Right lobe of liver (tissue), 4 donors: Measurements from ENCODE around the gene ASXL1.

Source experiments
- CTCF ChIP-seq, 4 donors: fragments of 200-600 bp in 3 of 4; fragments of 450-650 bp in 1 of 4; IDR thresholded peaks; one replicate each; pipeline versions ENCODE4 v1.5.1 to v1.8.0; 2016 to 2022; ENCODE audit warnings: antibody characterized with exemption in 4 of 4, mild to moderate bottlenecking in 2 of 4
- POLR2A ChIP-seq: fragments of 450-650 bp; IDR thresholded peaks from one replicate; pipeline ENCODE4 v1.6.1; 2017; ENCODE audit warnings: antibody characterized with exemption, mild to moderate bottlenecking
- donor health status: DM: no; HTN: no; CAD: no.
- donor health status: DM: no; HTN: no; CAD: no.
- donor health status: DM: no; HTN: yes; CAD: no.

DNA sequence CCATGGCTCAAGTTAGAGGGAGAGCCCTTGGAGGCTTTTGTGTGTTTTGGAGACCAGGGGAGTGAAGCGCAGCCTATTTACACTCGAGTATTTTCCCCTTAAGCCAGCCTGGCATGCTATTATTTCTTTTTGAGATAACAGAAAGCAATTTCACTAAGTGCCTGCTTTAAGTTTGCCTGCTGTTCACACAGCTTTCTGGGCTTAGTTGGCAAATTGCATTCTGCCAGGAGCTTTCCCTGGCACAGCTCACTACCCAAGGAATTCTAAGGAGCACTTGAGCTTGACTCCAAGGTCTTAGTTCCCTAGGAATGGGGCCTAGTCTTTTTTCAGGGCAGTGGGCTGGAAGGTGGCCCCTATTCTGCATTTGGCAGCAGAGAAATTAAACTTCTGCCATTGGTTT is 19.0 kb upstream of the ASXL1 start:
- TF ChIP-seq CTCF (IDR thresholded peaks at IDR 0.05) (no peak), POLR2A (no peak)
